Measurements from ENCODE around the gene ARVCF. TPM values are rescaled to one million over a fixed set of nuclear protein-coding genes. Genes with fewer than 3 reads are reported as not detected.

ARVCF gene
- total and polyA plus RNA-seq, 2 of the 8 experiments (the other 6 are each of a cell fraction or from before 2014, with no cell fraction given) = 31.0 to 43.2 TPM

- no peak overlapping the region for H4K5ac ChIP-seq (ENCODE audit: insufficient read length, low read depth, low read length)
- no peak overlapping the region for H3K4ac ChIP-seq (replicated peaks; ENCODE audit: insufficient read length, low read depth, low read length)
- H3K23me2 ChIP-seq (ENCODE audit: low read depth, low read length) = no peaks in the 10 kb centered on the region
- 96% methylated on average over 9 of the region's 9 CpGs; no CpG with 5 or more reads in 1 of the 2 experiments for WGBS, 2 experiments (ENCODE audit: extremely low coverage in 1 of 2, insufficient coverage in 1 of 2, insufficient read length in 1 of 2, insufficient replicate concordance in 2 of 2, low coverage in 1 of 2, low lambda C conversion rate in 2 of 2, missing lambda C conversion rate in 1 of 2)
- no peaks in the 10 kb centered on the region for H3K27me3 ChIP-seq (replicated peaks in 1 of 4; ENCODE audit: control insufficient read depth in 3 of 4, extremely low read depth in 1 of 4, insufficient read depth in 3 of 4, low read length in 3 of 4)
- no peak overlapping the region for H2AFZ ChIP-seq (ENCODE audit: low read length)
- H4K20me1 ChIP-seq (replicated peaks in 1 of 2; ENCODE audit: control insufficient read depth in 1 of 2, insufficient read depth in 2 of 2, low read length in 2 of 2) = peaks cover 1 to 4% of the 10 kb centered on the region in 2 experiments
- FAIRE-seq (no peak), DNase-seq (ENCODE audit: low read depth in 1 of 2, low spot score in 2 of 2) (no peak)
- H3K14ac ChIP-seq (ENCODE audit: insufficient read length) = no peak overlapping the region
- no peak overlapping the region for H2BK15ac ChIP-seq (ENCODE audit: low read length)
- no peak overlapping the region for H4K8ac ChIP-seq (ENCODE audit: extremely low read depth, insufficient read depth, low read length)
- H2BK5ac ChIP-seq (ENCODE audit: low read depth, low read length) = no peak overlapping the region
- no peak overlapping the region for H2AK5ac ChIP-seq (ENCODE audit: low read depth, low read length)
- H3K79me2 ChIP-seq (ENCODE audit: control insufficient read depth in 1 of 2, insufficient read depth in 2 of 2, low read length in 2 of 2) = no peaks in the 10 kb centered on the region
- no peak overlapping the region for H3K27ac ChIP-seq (ENCODE audit: low read depth, low read length)
- H3K9ac ChIP-seq (replicated peaks in 1 of 4; ENCODE audit: extremely low read depth in 1 of 4, low read depth in 3 of 4, low read length in 3 of 4) = no peak overlapping the region
- H3K9me3 ChIP-seq (ENCODE audit: insufficient read depth in 2 of 2, low read depth in 1 of 2, low read length in 1 of 2) = no peaks in the 10 kb centered on the region
- no peak overlapping the region for H2BK20ac ChIP-seq (ENCODE audit: low read length)
- POLR2A ChIA-PET (ENCODE audit: partially characterized antibody) = interaction anchor here (1.4 to 1.5 kb wide), 3 partner anchors 14 to 66 kb away, joined by 3 to 4 read pairs (median 3); no protein-coding TSS in a partner anchor
- no peak overlapping the region for H3K23ac ChIP-seq (ENCODE audit: insufficient read length)
- H2BK120ac ChIP-seq (replicated peaks; ENCODE audit: low read depth, low read length) = no peak overlapping the region
- H3K36me3 ChIP-seq (ENCODE audit: control insufficient read depth in 2 of 4, insufficient read depth in 4 of 4, low read length in 3 of 4) = no peaks in the 10 kb centered on the region
- H4K91ac ChIP-seq (replicated peaks; ENCODE audit: insufficient read length, low read length) = no peak overlapping the region
- no peak overlapping the region for H3K56ac ChIP-seq (replicated peaks; ENCODE audit: insufficient read length, low read depth, low read length)
- H3K4me3 ChIP-seq (ENCODE audit: extremely low read depth in 1 of 4, insufficient read depth in 2 of 4, low read depth in 3 of 4, low read length in 4 of 4) = no peak overlapping the region
- CTCF ChIA-PET (ENCODE audit: partially characterized antibody) = interaction anchor here (0.7 to 1.7 kb wide), 4 partner anchors 9 to 69 kb away, joined by 3 to 5 read pairs (median 4); no protein-coding TSS in a partner anchor
- H2BK12ac ChIP-seq (ENCODE audit: low read depth, low read length) = no peak overlapping the region
- no peak overlapping the region for H3K4me2 ChIP-seq (ENCODE audit: insufficient read depth in 1 of 2, low read depth in 2 of 2, low read length in 2 of 2)
- no peak overlapping the region for H3K18ac ChIP-seq (ENCODE audit: extremely low read depth, low read length)
- H3K4me1 ChIP-seq (replicated peaks in 1 of 4; ENCODE audit: control insufficient read depth in 3 of 4, insufficient read depth in 4 of 4, low read length in 3 of 4) = no peaks in the 10 kb centered on the region
- H3K79me1 ChIP-seq (ENCODE audit: low read depth, low read length) = no peaks in the 10 kb centered on the region
- TF ChIP-seq POU5F1 (IDR thresholded peaks at IDR 0.05; ENCODE audit: low read depth, low read length) = no peak
- TF ChIP-seq, protein P1, sequence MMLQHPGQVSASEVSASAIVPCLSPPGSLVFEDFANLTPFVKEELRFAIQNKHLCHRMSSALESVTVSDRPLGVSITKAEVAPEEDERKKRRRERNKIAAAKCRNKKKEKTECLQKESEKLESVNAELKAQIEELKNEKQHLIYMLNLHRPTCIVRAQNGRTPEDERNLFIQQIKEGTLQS (IDR thresholded peaks at IDR 0.05; ENCODE audit: insufficient read depth, low read depth, low read length) = no peak
- TF ChIP-seq SP2 (IDR thresholded peaks at IDR 0.05; ENCODE audit: low read length) = no peak
- no peak for TF ChIP-seq POLR2AphosphoS5 (IDR thresholded peaks at IDR 0.05; ENCODE audit: low read depth, low read length)
- no peak for TF ChIP-seq CHD1 (IDR thresholded peaks at IDR 0.05; ENCODE audit: low read depth, low read length)
- no peak for TF ChIP-seq HDAC6 (IDR thresholded peaks at IDR 0.05; ENCODE audit: low read depth, low read length)
- no peak for TF ChIP-seq POLR2A (IDR thresholded peaks at IDR 0.05; ENCODE audit: control extremely low read depth in 1 of 2, low read depth in 2 of 2, low read length in 2 of 2)
- no peak for TF ChIP-seq CREB1 (IDR thresholded peaks at IDR 0.05)
- no peak for TF ChIP-seq RNF2 (IDR thresholded peaks at IDR 0.05; ENCODE audit: borderline replicate concordance, low read depth, low read length, missing control alignments, poor library complexity, severe bottlenecking)
- TF ChIP-seq ASH2L (IDR thresholded peaks at IDR 0.05; ENCODE audit: low read length) = no peak
- no peak for TF ChIP-seq NANOG (IDR thresholded peaks at IDR 0.05; ENCODE audit: insufficient read depth, low read depth, low read length, poor library complexity, severe bottlenecking)
- no peak for TF ChIP-seq JUN (IDR thresholded peaks at IDR 0.05; ENCODE audit: low read depth, low read length)
- TF ChIP-seq BCL11A (IDR thresholded peaks at IDR 0.05; ENCODE audit: low read depth in 2 of 2, low read length in 2 of 2) = no peak
These were observed 23.2 kb upstream of the ARVCF start for GRCh38 chr22:20039683-20040325.
